LHCN-M2 (cell line): Measurements from ENCODE around the gene TMTC2. TPM values are rescaled to one million over a fixed set of nuclear protein-coding genes. Genes with fewer than 3 reads are reported as not detected.

Experiments used
- DNase-seq: peaks from one replicate; pipeline ENCODE4 v3.0.0-alpha.2; 2012; ENCODE audit warnings: low read depth
- total RNA-seq: library from RNA; depleted of rRNA; stranded (reverse); fragments of >200 nt; gene quantifications from 2 replicates; pipeline ENCODE4 v1.2.3, GENCODE V29; 2014

The TMTC2 gene
- total RNA-seq, 1 experiment from 2014 or later, result 1.2 TPM

DNA sequence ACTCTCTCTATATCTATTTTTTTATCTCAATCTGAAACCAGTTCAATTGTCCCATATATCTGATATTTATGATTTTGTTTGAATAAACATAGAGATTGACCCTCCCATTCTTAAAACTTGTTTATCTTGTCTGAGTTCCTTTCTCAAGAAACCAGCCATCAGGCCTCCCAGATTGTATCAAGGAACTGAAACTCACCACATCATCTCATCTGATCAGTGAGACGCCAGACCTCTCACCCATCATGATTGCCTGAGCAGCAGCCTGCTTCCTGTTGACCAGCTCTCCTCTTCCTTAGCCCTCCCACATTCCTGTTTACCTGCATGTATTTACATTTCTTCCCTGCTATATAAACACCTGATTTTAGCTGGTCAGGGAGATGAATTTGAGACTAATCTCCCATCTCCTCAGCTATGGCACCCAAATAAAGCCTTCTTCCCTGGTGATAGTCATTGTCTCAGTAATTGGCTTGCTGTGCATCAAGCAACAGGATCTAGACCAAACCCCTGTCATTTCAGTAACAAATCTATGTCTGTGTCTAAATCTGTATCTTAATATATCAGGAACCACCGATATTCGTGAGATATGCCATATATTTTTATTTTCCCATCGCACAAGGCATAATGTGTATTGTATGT lies 323.6 kb downstream of the TMTC2 start:
- no peak for DNase-seq

- DNase-seq, result no peak
Observed at GRCh38 chr12:83015390-83016217, 328.9 kb downstream of the TMTC2 start.

- DNase-seq, result peak; percentile 18
Observed at GRCh38 chr12:83016218-83016835, 329.6 kb downstream of the TMTC2 start.

- no peak for DNase-seq
Observed at GRCh38 chr12:83016991-83017390, 330.3 kb downstream of the TMTC2 start.

DNA sequence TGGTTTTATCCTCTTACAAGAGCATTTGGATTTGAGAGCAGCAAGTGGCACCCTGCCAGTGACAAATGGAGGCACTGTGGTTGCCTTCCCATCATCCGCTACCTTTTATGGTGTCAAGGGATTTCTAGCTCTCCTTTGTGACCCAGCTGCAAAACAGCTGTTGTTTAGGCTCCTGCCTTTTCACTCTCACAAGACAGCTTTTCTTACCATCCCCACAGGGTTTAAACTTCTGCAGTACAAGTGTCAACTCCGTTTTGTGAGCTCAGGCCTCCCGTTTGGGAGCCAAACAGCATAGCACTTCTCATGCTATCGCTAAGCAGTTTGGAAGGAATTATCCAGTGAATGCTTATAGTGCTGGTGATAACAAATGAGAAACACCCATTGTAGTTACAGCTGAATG lies 331.4 kb downstream of the TMTC2 start:
- DNase-seq, result no peak

DNA sequence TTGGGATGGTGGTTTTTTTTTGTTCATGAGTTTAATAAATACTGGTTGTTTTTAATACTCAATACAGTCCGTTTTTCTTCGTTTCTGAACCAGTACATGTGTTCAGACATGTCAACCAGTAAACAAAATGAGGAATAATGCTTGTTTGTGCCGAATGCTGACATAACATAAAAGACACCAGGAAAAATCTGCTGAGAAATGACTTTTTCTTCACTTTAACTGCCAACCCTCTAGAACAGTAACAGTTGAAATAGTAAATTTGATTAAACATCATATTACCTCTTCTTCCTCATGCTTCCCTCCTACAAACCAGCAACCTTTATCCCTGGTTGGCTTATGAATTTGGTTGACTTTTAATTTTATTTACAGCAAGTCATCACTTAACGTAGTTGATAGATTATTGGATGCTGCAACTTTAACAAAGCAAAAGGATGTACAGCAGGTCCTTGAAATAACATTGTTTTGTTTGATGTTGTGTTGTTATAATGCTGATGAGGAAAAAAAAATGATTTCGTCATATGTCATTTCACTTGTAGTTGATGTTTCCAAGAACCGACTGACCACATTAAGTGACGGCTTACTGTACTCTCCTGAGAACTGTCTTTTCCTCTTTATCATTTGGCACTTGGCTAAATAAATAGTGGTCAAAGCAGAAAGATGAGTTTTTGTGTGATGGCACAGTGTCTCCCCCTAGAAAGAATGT lies 340.5 kb downstream of the TMTC2 start:
- DNase-seq, result no peak

DNA sequence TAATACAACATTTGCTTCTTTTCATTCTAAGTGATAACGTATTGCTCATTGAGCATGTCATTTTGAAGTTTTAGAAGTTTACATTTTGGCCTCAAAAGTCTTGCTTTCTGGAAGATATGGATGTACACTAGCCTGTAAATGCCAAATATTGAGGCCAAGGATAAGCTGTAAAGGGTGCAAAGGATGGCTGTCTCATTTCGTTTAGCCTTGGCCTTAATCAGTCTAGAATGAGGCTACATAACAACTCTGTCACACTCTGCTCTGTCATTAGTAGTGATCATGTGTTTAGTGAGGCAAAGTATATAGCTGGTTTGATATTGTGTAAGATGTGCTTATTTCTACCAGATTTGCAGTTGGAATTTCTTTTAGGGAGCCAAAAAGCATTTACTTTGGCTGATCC lies 344.5 kb downstream of the TMTC2 start:
- no peak for DNase-seq

DNA sequence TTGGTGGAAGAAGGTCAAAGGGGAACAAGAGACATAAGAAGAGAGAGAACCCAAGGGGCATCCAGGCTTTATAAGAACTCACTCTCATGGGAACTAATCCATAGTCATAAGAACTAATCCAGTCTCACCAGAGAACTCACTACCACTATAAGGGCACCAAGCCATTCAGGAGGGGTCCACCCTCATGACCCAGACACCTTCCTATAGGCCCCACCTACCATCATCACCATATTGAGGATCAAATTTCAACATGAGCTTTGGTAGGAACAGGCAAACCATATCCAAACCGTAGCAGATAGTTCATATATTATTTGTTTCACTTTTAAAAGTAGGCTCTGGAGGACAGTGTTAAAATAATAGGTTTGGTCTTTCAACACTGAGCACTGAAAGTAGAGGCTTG lies 350.1 kb downstream of the TMTC2 start:
- no peak for DNase-seq

- no peak for DNase-seq
Observed at GRCh38 chr12:83039413-83039812, 352.7 kb downstream of the TMTC2 start.

DNA sequence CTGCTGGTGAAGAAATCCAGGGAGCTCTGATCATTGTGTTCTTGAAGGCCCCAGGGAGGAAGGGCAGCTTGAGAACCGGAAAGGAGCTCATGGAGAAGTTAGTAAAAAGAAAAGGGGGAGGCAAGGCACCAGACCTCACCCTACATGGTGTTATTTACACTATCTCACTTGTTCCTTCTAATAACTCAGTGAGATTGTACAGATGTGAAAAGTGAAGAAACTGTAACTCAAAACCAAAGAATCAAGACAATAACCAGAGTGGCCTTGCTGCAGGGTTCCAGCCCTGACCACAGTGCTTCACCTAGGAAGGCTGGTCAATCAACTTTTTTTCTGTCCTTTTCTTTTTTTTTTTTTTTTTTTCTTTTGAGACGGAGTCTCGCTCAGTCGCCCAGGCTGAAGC lies 353.6 kb downstream of the TMTC2 start:
- DNase-seq, result no peak

DNA sequence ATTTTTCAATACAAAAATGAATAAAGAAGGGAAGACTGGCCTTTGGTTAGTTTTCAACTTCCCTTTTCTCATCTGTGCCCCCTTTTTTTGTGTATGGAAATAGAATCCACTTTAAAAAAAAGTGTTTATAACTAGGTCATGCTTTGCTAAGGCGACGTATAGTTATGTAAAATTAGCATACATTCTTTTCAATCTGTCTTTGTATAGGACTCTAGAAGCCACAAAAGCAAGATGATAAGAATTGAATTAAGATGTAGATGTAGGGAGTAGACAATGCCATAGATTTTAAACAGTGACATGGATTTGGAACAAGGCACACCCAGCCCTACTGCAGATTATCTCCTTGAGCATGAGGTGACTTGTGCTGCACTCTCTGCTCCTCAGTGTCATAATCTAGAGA lies 354.3 kb downstream of the TMTC2 start:
- DNase-seq, result no peak

DNA sequence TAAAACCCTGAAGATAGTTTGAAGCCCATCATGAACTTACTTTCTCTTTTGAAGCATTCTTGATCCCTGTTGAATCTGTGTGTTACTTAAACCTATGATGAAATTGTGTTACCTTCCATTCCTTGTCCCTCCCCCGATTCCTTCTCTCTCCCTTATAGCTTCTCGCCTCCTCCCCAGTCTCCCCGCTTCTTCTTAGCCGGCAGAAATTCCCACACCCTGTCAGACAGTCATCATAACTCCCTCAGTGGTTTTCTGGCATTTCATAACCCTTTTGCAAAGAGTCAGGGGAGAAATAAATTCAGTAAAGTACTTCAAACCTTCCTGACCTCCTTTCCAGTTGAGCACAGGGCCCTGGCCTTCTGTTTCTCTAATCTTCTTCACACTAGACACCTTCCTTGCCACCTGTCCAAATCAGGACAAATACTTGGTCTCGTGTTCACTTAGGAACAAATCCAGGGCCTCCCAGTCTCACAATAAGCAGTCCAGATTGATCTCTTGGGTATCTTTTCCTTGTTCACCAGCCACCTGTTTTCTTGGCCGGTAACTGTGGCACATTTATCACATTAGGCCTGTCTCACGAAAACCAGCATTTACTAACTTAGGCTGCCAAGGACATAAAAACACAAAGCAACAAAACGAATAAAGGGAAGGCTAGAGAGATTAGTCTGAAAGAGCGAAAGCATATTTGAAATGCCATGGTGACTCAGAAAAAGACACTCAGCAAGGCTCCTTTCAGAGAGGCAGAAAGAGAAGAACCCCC lies 355.9 kb downstream of the TMTC2 start:
- no peak for DNase-seq

DNA sequence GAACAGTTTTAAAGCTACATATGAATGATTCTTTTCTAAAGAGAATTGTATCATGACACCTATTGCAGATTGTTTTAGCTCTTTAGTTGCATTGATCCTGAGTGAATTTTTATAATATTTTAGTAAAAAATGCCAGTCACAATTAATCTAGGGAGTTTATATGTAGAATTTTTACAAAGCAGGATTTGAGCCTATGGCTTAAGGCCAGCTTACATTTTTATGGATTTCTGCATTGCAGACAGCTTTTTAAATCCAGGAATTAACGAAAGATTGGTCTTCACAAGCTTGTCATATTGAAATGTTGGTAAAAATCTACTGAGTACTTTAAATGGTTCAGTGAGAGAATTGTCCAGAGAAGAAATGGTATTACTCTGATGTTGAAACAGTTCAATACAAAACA lies 358.0 kb downstream of the TMTC2 start:
- no peak for DNase-seq

DNA sequence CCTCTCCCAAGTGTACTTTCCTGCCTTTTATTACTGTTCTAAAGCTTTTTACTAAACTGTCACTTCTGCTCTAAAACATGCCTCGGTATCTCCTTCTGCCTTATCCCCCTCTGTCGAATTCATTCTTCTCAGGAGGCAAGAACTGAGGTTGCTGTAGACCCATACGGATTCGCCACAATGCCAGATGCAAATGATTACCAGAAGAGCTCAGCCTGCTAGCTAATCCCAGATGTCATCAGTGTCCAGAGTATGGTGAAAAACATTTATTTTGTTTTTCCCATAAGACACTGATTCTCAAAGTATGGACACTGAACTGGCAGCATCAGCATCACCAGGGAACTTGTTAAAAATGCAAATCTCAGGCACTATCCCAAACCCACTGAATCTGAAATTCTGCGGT lies 359.3 kb downstream of the TMTC2 start:
- DNase-seq, result no peak

- DNase-seq, result no peak
Observed at GRCh38 chr12:83049306-83049705, 362.6 kb downstream of the TMTC2 start.

DNA sequence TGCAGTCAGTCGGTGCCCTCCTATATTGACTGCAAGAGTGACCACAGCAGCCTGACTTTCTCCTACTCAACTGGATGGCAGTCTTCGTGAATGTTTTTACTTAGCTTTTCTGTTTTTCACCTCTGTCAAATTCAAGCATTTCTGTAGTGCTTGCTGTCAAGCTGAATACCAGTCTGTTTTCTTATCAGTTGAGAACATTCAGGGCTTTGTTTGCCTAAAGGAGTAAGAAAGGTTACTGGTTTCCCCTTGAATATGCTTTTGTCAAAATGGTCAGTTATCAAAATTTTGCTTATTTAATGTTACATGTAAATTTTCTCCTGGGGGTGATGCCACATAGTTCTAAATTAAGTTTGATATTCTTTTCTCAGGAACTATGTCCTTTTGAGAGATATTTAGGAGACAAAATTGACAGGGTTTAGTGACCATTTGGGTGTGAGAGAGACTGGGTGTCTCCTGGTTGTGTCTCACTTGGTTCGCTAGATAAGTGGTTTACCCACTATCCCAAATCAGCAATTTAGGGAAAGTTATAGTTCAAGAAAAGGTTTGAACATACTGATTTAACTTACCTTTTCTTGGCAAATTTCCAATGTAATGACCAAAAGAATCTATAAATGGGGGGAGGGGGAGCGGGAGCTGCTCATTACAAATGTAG lies 366.3 kb downstream of the TMTC2 start:
- DNase-seq, result no peak

- no peak for DNase-seq
Observed at GRCh38 chr12:83057436-83057835, 370.7 kb downstream of the TMTC2 start.

- DNase-seq, result no peak
Observed at GRCh38 chr12:83059107-83059506, 372.4 kb downstream of the TMTC2 start.

GRCh38 chr12:83065562-83065961 lies 378.9 kb downstream of the TMTC2 start:
- no peak for DNase-seq

DNA sequence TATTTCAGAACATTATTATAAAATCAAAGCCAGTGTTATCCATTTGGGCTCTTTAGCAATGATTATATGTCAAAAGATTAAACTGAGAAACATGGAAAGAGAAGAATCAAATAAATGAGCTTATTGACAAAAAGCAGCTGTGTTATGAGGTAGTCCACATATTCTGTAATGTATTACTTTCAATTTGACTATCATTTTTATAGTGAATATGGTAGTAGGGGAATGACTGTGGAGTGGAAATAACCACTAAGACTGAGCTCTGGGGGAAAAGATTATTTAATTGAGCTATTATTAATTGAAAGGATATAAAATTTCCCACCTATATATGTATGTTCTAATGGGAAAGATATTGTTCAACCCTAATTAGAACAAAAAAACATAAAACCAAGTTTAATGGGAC lies 381.3 kb downstream of the TMTC2 start:
- DNase-seq, result no peak

GRCh38 chr12:83074358-83074894 lies 387.7 kb downstream of the TMTC2 start:
- no peak for DNase-seq
